ENCODE results near the gene SLC25A29. TPM values are rescaled to one million over a fixed set of nuclear protein-coding genes. Genes with fewer than 3 reads are reported as not detected.

Gene SLC25A29
- total and polyA plus RNA-seq, 8 donors: 10.6 to 85.2 (median 22.5) TPM

DNA sequence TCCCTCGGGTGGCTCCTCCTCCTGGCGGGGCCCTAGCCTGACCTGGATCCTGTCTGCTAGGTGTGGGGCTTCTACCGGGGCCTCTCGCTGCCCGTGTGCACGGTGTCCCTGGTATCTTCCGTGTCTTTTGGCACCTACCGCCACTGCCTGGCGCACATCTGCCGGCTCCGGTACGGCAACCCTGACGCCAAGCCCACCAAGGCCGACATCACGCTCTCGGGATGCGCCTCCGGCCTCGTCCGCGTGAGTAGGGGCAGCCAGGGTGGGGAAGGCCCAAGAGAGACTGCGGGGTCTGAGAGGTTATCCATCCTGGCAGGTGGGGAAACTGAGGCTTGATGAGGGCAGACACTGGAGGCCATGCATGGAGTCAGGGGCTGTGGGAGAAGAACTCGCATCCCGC, 20.9 kb upstream of the SLC25A29 start:
- TF ChIP-seq, protein P1, sequence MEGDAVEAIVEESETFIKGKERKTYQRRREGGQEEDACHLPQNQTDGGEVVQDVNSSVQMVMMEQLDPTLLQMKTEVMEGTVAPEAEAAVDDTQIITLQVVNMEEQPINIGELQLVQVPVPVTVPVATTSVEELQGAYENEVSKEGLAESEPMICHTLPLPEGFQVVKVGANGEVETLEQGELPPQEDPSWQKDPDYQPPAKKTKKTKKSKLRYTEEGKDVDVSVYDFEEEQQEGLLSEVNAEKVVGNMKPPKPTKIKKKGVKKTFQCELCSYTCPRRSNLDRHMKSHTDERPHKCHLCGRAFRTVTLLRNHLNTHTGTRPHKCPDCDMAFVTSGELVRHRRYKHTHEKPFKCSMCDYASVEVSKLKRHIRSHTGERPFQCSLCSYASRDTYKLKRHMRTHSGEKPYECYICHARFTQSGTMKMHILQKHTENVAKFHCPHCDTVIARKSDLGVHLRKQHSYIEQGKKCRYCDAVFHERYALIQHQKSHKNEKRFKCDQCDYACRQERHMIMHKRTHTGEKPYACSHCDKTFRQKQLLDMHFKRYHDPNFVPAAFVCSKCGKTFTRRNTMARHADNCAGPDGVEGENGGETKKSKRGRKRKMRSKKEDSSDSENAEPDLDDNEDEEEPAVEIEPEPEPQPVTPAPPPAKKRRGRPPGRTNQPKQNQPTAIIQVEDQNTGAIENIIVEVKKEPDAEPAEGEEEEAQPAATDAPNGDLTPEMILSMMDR (IDR thresholded peaks at IDR 0.05): no peak
- FAIRE-seq: no peak
- no peaks in the 10 kb centered on the region for H3K9me3 ChIP-seq
- no peak for ATAC-seq
- no peak overlapping the region for H3K27ac ChIP-seq
- intact Hi-C loops (cut with DNase I): no loop called here
- WGBS, 2 donors: 96% methylated on average over 23 to 24 of the region's 24 CpGs
- H3K4me1 ChIP-seq: peaks cover 0 to 3% (median 0%) of the 10 kb centered on the region in 3 donors
- DNase-seq: no peak
- no peaks in the 10 kb centered on the region for H3K36me3 ChIP-seq
- H3K27me3 ChIP-seq: no peaks in the 10 kb centered on the region
- H3K4me3 ChIP-seq: no peak overlapping the region

DNA sequence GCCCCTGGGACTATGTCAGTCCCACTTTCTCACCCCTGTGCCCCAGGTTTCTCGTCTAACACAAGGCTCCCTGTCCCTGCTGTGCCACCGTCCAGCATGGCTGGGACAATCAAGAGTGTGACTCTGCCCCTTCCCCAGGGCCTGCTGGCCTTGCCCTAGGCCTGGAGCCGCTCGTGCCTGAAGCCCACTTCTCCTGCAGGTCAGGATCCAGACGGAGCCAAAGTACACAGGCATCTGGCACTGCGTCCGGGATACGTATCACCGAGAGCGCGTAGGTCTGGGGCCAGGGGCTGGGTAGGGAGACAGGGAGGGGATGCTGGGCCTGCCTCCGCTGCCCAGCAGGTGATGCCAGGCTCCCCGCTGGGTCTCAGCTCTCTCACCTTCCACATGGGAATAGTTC, 19.7 kb upstream of the SLC25A29 start:
- no peak overlapping the region for H3K4me3 ChIP-seq
- FAIRE-seq (no peak), DNase-seq (peak in 1 of 6 donors; percentile 49), ATAC-seq (peak in 1 of 4 donors; percentile 35)
- H3K36me3 ChIP-seq: no peaks in the 10 kb centered on the region
- TF ChIP-seq, protein P1 (IDR thresholded peaks at IDR 0.05): no peak
- 46 to 50% methylated on average over 13 of the region's 13 CpGs for WGBS, 2 donors
- intact Hi-C loops (cut with DNase I): no loop called here
- no peak overlapping the region for H3K27ac ChIP-seq
- no peaks in the 10 kb centered on the region for H3K27me3 ChIP-seq
- peaks cover 0 to 3% (median 0%) of the 10 kb centered on the region in 3 donors for H3K4me1 ChIP-seq
- H3K9me3 ChIP-seq: no peaks in the 10 kb centered on the region

DNA sequence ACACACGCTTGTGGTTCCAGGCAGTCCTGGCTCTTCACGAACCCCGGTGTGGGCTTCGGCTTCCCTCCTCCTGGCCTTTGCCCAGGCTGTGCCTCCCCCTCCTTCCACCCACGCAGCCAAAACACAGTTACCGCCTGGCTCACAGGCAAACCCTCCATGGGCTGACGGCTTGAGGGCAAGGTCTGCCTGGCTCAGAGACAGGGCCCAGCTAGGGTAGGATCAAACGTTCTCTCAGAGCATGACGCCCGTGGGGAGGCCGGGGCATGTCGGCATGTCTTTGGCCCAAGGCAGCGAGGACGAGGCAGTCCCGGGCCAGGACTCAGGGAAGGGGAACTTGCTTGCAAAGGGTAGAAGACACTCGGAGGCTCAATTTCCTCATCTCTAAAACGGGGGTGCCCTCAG, 19.0 kb upstream of the SLC25A29 start:
- FAIRE-seq: no peak
- Histone ChIP-seq H3K27me3 (no peaks in the 10 kb centered on the region), H3K9me3 (no peaks in the 10 kb centered on the region), H3K4me3 (no peak overlapping the region), H3K27ac (no peak overlapping the region), H3K4me1 (peaks cover 0 to 3% (median 0%) of the 10 kb centered on the region in 3 donors), H3K36me3 (no peaks in the 10 kb centered on the region)
- intact Hi-C loops (cut with DNase I): no loop called here
- DNase-seq: no peak
- TF ChIP-seq, protein P1 (IDR thresholded peaks at IDR 0.05): no peak
- no peak for ATAC-seq
- 74 to 78% methylated on average over 17 of the region's 17 CpGs for WGBS, 2 donors

DNA sequence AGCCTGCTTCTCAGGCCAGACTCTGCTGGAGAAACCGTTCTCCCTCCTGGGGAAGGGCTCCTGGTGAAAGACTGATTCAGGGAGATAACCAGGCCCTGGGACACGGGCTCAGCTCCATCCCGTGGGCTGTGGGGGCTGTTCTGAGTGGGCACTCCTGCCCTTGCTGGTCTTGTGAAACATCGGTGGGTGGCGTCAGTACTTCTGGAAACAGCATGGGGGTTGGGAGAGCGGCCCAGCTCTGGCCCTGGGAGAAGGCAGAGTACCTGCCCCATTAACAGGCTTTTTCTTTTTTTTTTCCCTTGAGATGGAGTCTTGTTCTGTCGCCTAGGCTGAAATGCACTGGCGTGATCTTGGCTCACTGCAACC, 17.7 kb upstream of the SLC25A29 start:
- Histone ChIP-seq H3K27me3 (no peaks in the 10 kb centered on the region), H3K36me3 (no peaks in the 10 kb centered on the region), H3K9me3 (no peaks in the 10 kb centered on the region), H3K27ac (no peak overlapping the region), H3K4me3 (no peak overlapping the region), H3K4me1 (peaks cover 0 to 3% (median 0%) of the 10 kb centered on the region in 3 donors)
- ATAC-seq (no peak), FAIRE-seq (no peak), DNase-seq (no peak)
- intact Hi-C loops (cut with DNase I): no loop called here
- 91 to 93% methylated on average over 8 of the region's 8 CpGs for WGBS, 2 donors
- TF ChIP-seq, protein P1 (IDR thresholded peaks at IDR 0.05): no peak

DNA sequence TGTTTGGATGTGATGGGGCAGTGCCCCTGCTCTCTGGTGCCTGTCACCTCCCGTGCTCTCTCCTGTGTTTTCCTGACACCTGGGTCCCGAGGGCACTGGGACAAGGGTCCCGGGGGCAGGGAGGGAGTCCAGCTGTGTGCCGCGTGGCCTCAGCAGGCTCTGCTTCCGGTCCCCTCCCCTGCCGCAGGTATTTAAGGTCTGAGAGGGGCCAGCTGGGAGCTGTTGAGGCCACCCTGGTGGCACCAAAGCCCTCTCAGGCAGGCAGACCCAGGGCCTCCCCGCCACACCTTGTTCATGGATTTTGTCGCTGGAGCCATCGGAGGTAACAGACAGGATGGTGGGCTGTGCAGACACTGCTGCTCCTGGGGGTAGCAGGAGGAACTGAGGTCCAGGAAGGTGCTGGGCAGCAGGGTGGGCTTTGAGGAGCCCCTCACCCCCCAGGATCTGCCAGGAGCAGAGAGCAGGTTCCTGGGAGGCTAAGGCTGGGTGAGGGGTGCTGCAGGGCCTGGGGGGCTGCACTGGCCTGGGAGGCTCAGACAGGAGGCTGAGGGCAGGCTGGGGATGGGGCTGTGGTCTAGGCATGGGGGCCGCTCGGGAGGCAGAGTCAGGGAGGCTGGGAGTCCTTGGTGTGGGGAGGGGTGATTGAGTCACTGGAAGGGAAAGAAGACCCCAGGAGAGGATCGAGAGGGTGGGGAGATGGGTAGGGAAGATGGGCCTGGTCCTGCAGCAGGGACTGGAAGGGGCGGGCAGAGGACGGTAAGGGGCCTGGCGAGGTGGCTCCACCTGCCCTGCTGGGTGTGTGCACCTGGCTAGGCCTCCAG, 17.1 kb upstream of the SLC25A29 start, which contains the start of gene SLC25A47:
SLC25A47 (plus strand) TSS at position 219 of the 821 bp plus-strand sequence; CDS start at position 295, 76 bp downstream.
- no peaks in the 10 kb centered on the region for H3K27me3 ChIP-seq
- TF ChIP-seq, protein P1 (IDR thresholded peaks at IDR 0.05): no peak
- DNase-seq: no peak
- peaks cover 0 to 4% (median 0%) of the 10 kb centered on the region in 3 donors for H3K4me1 ChIP-seq
- no peaks in the 10 kb centered on the region for H3K9me3 ChIP-seq
- H3K27ac ChIP-seq: no peak within 1 kb of the TSS
- intact Hi-C loops (cut with DNase I): no loop called here
- ATAC-seq: no peak
- no peaks in the 10 kb centered on the region for H3K36me3 ChIP-seq
- no peak within 1 kb of the TSS for H3K4me3 ChIP-seq
- WGBS, 2 donors: 90 to 98% methylated on average over 15 to 16 of the region's 16 CpGs
- no peak for FAIRE-seq
